Endodermal cell (in vitro differentiated cells): Measurements from ENCODE around the gene LLCFC1. TPM values are rescaled to one million over a fixed set of nuclear protein-coding genes. Genes with fewer than 3 reads are reported as not detected.

ENCODE experiments used
- DNase-seq: peaks from one replicate; pipeline ENCODE4 v3.0.0-alpha.2; 2017
- H3K27ac ChIP-seq: 2 replicates; pipeline ENCODE4 v1.5.1; 2013; ENCODE audit warnings: mild to moderate bottlenecking, low read depth, low read length, moderate library complexity
- H3K27me3 ChIP-seq: 2 replicates; pipeline ENCODE4 v1.6.1; 2013; ENCODE audit warnings: mild to moderate bottlenecking, low read length, moderate library complexity; ENCODE audit not compliant: insufficient read depth, control insufficient read depth, poor library complexity, severe bottlenecking
- H3K36me3 ChIP-seq: 2 replicates; pipeline ENCODE4 v1.7.0; 2013; ENCODE audit warnings: mild to moderate bottlenecking, low read length, moderate library complexity; ENCODE audit not compliant: control insufficient read depth, insufficient read depth
- H3K4me1 ChIP-seq: one replicate; pipeline ENCODE4 v1.7.0; 2013; ENCODE audit warnings: low read length; ENCODE audit not compliant: control insufficient read depth, insufficient read depth
- H3K4me3 ChIP-seq: 2 replicates; pipeline ENCODE4 v1.5.1; 2013; ENCODE audit warnings: mild to moderate bottlenecking, low read length, moderate library complexity
- H3K9ac ChIP-seq: 2 replicates; pipeline ENCODE4 v1.6.1; 2013; ENCODE audit warnings: mild to moderate bottlenecking, low read length, moderate library complexity; ENCODE audit not compliant: poor library complexity, severe bottlenecking; ENCODE audit errors: extremely low read depth
- H3K9me3 ChIP-seq: 2 replicates; pipeline ENCODE4 v1.6.1; 2013; ENCODE audit warnings: mild to moderate bottlenecking, low read length, moderate library complexity; ENCODE audit not compliant: control insufficient read depth
- H3K27ac Mint-ChIP-seq: 2 replicates; pipeline ENCODE4 v1.8.0; 2020; ENCODE audit warnings: mixed read lengths
- H3K27me3 Mint-ChIP-seq: 2 replicates; pipeline ENCODE4 v1.8.0; 2021; ENCODE audit warnings: mild to moderate bottlenecking, mixed read lengths; ENCODE audit not compliant: insufficient read depth
- H3K36me3 Mint-ChIP-seq: 2 replicates; pipeline ENCODE4 v1.8.0; 2020; ENCODE audit warnings: low read depth, mixed read lengths
- H3K4me1 Mint-ChIP-seq: 2 replicates; pipeline ENCODE4 v1.8.0; 2020; ENCODE audit warnings: mixed read lengths
- H3K4me3 Mint-ChIP-seq: 2 replicates; pipeline ENCODE4 v1.8.0; 2020; ENCODE audit warnings: mild to moderate bottlenecking, moderate library complexity, mixed read lengths
- H3K9me3 Mint-ChIP-seq: 2 replicates; pipeline ENCODE4 v1.8.0; 2020; ENCODE audit warnings: mild to moderate bottlenecking, mixed read lengths
- CTCF ChIP-seq: fragments of 200-600 bp; sonication (generic); conservative IDR thresholded peaks from 2 replicates; pipeline ENCODE4 v1.5.0; 2021; ENCODE audit warnings: antibody characterized with exemption, mild to moderate bottlenecking
- WGBS, 2 experiments: methylation state at CpG; one replicate each; pipeline versions ENCODE4 v1.1.5 to v1.1.7; 2013; ENCODE audit warnings: missing lambda C conversion rate in 2 of 2, mixed read lengths in 1 of 2; ENCODE audit not compliant: insufficient coverage in 1 of 2, insufficient read length in 1 of 2; 5-methylcytosine and 5-hydroxymethylcytosine counted together
- total RNA-seq, 2 donors: library from RNA; stranded (reverse); fragmentation: NEBNext Ultra II Directional in 1 of 2; extraction: Animal tissue kit (Norgen Biotek cat#: 25700) in 1 of 2; gene quantifications; 2 replicates in 1 of 2; 3 replicates in 1 of 2; pipeline ENCODE4 v1.2.1, GENCODE V29; 2021

Gene LLCFC1
- total RNA-seq, 2 donors from 2014 or later = not detected

GRCh38 chr7:142940966-142941535 is 1.8 kb downstream of the LLCFC1 start:
- no peak for DNase-seq
- H3K4me3 Mint-ChIP-seq = no peak overlapping the region
- Histone ChIP-seq H3K4me3 (no peak overlapping the region), H3K27me3 (no peaks in the 10 kb centered on the region), H3K9ac (no peak overlapping the region), H3K4me1 (no peaks in the 10 kb centered on the region), H3K36me3 (no peaks in the 10 kb centered on the region), H3K9me3 (no peaks in the 10 kb centered on the region), H3K27ac (no peak overlapping the region)
- no peak for TF ChIP-seq CTCF
- peaks cover 2% of the 10 kb centered on the region for H3K27me3 Mint-ChIP-seq
- H3K4me1 Mint-ChIP-seq = no peaks in the 10 kb centered on the region
- peaks cover 54% of the 10 kb centered on the region for H3K36me3 Mint-ChIP-seq
- no peak overlapping the region for H3K27ac Mint-ChIP-seq
- H3K9me3 Mint-ChIP-seq = no peaks in the 10 kb centered on the region
- WGBS, 2 experiments = 92 to 93% methylated on average over 5 to 10 of the region's 10 CpGs

- no peak overlapping the region for H3K27ac Mint-ChIP-seq
- peaks cover 59% of the 10 kb centered on the region for H3K36me3 Mint-ChIP-seq
- H3K4me1 Mint-ChIP-seq = no peaks in the 10 kb centered on the region
- Histone ChIP-seq H3K4me3 (no peak overlapping the region), H3K27ac (no peak overlapping the region), H3K4me1 (no peaks in the 10 kb centered on the region), H3K36me3 (no peaks in the 10 kb centered on the region), H3K27me3 (no peaks in the 10 kb centered on the region), H3K9ac (no peak overlapping the region), H3K9me3 (no peaks in the 10 kb centered on the region)
- H3K4me3 Mint-ChIP-seq = no peak overlapping the region
- DNase-seq = no peak
- WGBS, 2 experiments = 96 to 100% methylated on average over 5 to 7 of the region's 7 CpGs
- no peak for TF ChIP-seq CTCF
- peaks cover under 1% of the 10 kb centered on the region for H3K27me3 Mint-ChIP-seq
- no peaks in the 10 kb centered on the region for H3K9me3 Mint-ChIP-seq
These were observed 2.3 kb downstream of the LLCFC1 start for GRCh38 chr7:142941541-142941940.

GRCh38 chr7:142942746-142943145 is 3.5 kb downstream of the LLCFC1 start:
- Histone ChIP-seq H3K27ac (no peak overlapping the region), H3K9me3 (no peaks in the 10 kb centered on the region), H3K36me3 (no peaks in the 10 kb centered on the region), H3K4me3 (no peak overlapping the region), H3K4me1 (no peaks in the 10 kb centered on the region), H3K9ac (no peak overlapping the region), H3K27me3 (no peaks in the 10 kb centered on the region)
- Mint-ChIP-seq H3K4me1 (no peaks in the 10 kb centered on the region), H3K4me3 (no peak overlapping the region), H3K36me3 (peaks cover 71% of the 10 kb centered on the region), H3K9me3 (no peaks in the 10 kb centered on the region), H3K27me3 (no peaks in the 10 kb centered on the region), H3K27ac (no peak overlapping the region)
- 92 to 93% methylated on average over 3 to 6 of the region's 6 CpGs for WGBS, 2 experiments
- no peak for TF ChIP-seq CTCF
- DNase-seq = no peak
